ENCODE measurements around the gene ATP11B.

- no peak for TF ChIP-seq EZH2 (IDR thresholded peaks at IDR 0.05)
- TF ChIP-seq CTCF (IDR thresholded peaks at IDR 0.05): no peak
- no peak for TF ChIP-seq EZH2phosphoT487 (IDR thresholded peaks at IDR 0.05)
Observed at GRCh38 chr3:182954553-182955235, 161.4 kb downstream of the ATP11B start.
